ENCODE measurements around the gene HOXD3. TPM values are rescaled to one million over a fixed set of nuclear protein-coding genes. Genes with fewer than 3 reads are reported as not detected.

Gene HOXD3
- total and polyA plus RNA-seq, 2 of the 8 experiments (the other 6 are each of a cell fraction or from before 2014, with no cell fraction given), result not detected

GRCh38 chr2:176188774-176189680, 31.9 kb downstream of the HOXD3 start:
- Histone ChIP-seq H3K4me3 (ENCODE audit: extremely low read depth in 1 of 4, insufficient read depth in 2 of 4, low read depth in 3 of 4, low read length in 4 of 4) (peak overlapping the region; percentile 2 to 54 (median 28); a peak in 6 of 8 replicates), H3K4me2 (ENCODE audit: insufficient read depth in 1 of 2, low read depth in 2 of 2, low read length in 2 of 2) (peak overlapping the region; percentile 63 to 76), H3K9ac (replicated peaks in 1 of 4; ENCODE audit: extremely low read depth in 1 of 4, low read depth in 3 of 4, low read length in 3 of 4) (no peak overlapping the region), H3K27ac (ENCODE audit: low read depth, low read length) (no peak overlapping the region), H4K8ac (ENCODE audit: extremely low read depth, insufficient read depth, low read length) (peak overlapping the region; percentile 82; the same call in 1 of the 2 replicates), H3K9me3 (ENCODE audit: insufficient read depth in 2 of 2, low read depth in 1 of 2, low read length in 1 of 2) (no peaks in the 10 kb centered on the region), H3K23me2 (ENCODE audit: low read depth, low read length) (peaks cover 11% of the 10 kb centered on the region; the same call in 1 of the 2 replicates), H3K36me3 (ENCODE audit: control insufficient read depth in 2 of 4, insufficient read depth in 4 of 4, low read length in 3 of 4) (no peaks in the 10 kb centered on the region), H3K56ac (replicated peaks; ENCODE audit: insufficient read length, low read depth, low read length) (no peak overlapping the region), H3K4me1 (replicated peaks in 1 of 4; ENCODE audit: control insufficient read depth in 3 of 4, insufficient read depth in 4 of 4, low read length in 3 of 4) (peaks cover 5 to 12% (median 6%) of the 10 kb centered on the region in 4 experiments; a peak in 5 of 7 replicates), H3K27me3 (replicated peaks in 1 of 4; ENCODE audit: control insufficient read depth in 3 of 4, extremely low read depth in 1 of 4, insufficient read depth in 3 of 4, low read length in 3 of 4) (peaks cover 72 to 99% (median 88%) of the 10 kb centered on the region in 4 experiments), H3K23ac (ENCODE audit: insufficient read length) (no peak overlapping the region), H3K18ac (ENCODE audit: extremely low read depth, low read length) (no peak overlapping the region), H3K4ac (replicated peaks; ENCODE audit: insufficient read length, low read depth, low read length) (no peak overlapping the region), H4K20me1 (replicated peaks in 1 of 2; ENCODE audit: control insufficient read depth in 1 of 2, insufficient read depth in 2 of 2, low read length in 2 of 2) (peaks cover 8 to 21% of the 10 kb centered on the region in 2 experiments), H3K79me2 (ENCODE audit: control insufficient read depth in 1 of 2, insufficient read depth in 2 of 2, low read length in 2 of 2) (no peaks in the 10 kb centered on the region), H2BK120ac (replicated peaks; ENCODE audit: low read depth, low read length) (no peak overlapping the region), H2BK20ac (ENCODE audit: low read length) (no peak overlapping the region), H2BK12ac (ENCODE audit: low read depth, low read length) (no peak overlapping the region), H2AFZ (ENCODE audit: low read length) (no peak overlapping the region), H4K91ac (replicated peaks; ENCODE audit: insufficient read length, low read length) (no peak overlapping the region), H3K14ac (ENCODE audit: insufficient read length) (no peak overlapping the region), H2BK5ac (ENCODE audit: low read depth, low read length) (no peak overlapping the region), H4K5ac (ENCODE audit: insufficient read length, low read depth, low read length) (no peak overlapping the region), H2AK5ac (ENCODE audit: low read depth, low read length) (no peak overlapping the region), H2BK15ac (ENCODE audit: low read length) (no peak overlapping the region), H3K79me1 (ENCODE audit: low read depth, low read length) (no peaks in the 10 kb centered on the region)
- FAIRE-seq, result no peak
- DNase-seq (ENCODE audit: low read depth in 1 of 2, low spot score in 2 of 2), result peak in 1 of 2 experiments; percentile 71
- ChIA-PET CTCF (ENCODE audit: partially characterized antibody) (interaction anchor here (1.1 to 8.7 kb wide), 3 partner anchors 10 to 49 kb away, joined by 3 to 60 read pairs (median 3); no protein-coding TSS in a partner anchor), POLR2A (ENCODE audit: partially characterized antibody) (interaction anchor here (0.6 to 1.1 kb wide), 6 partner anchors 10 to 48 kb away, joined by 3 to 4 read pairs (median 3); no protein-coding TSS in a partner anchor)
- 2% methylated on average over 72 of the region's 98 CpGs; no CpG with 5 or more reads in 1 of the 2 experiments for WGBS, 2 experiments (ENCODE audit: extremely low coverage in 1 of 2, insufficient coverage in 1 of 2, insufficient read length in 1 of 2, insufficient replicate concordance in 2 of 2, low coverage in 1 of 2, low lambda C conversion rate in 2 of 2, missing lambda C conversion rate in 1 of 2)
- TF ChIP-seq CTBP2 (IDR thresholded peaks at IDR 0.05; ENCODE audit: borderline replicate concordance, insufficient read depth, insufficient read length, low read length) (no peak), POLR2A (IDR thresholded peaks at IDR 0.05; ENCODE audit: control extremely low read depth in 1 of 2, low read depth in 2 of 2, low read length in 2 of 2) (no peak), FOSL1 (IDR thresholded peaks at IDR 0.05; ENCODE audit: insufficient read depth, low read depth, low read length) (no peak), RFX5 (IDR thresholded peaks at IDR 0.05; ENCODE audit: borderline replicate concordance, low read depth, low read length) (no peak), NANOG (IDR thresholded peaks at IDR 0.05; ENCODE audit: insufficient read depth, low read depth, low read length, poor library complexity, severe bottlenecking) (no peak), JUN (IDR thresholded peaks at IDR 0.05; ENCODE audit: low read depth, low read length) (no peak), KDM4A (IDR thresholded peaks at IDR 0.05; ENCODE audit: low read depth, low read length, severe bottlenecking) (peak; percentile 77), HDAC2 (IDR thresholded peaks at IDR 0.05; ENCODE audit: borderline replicate concordance in 1 of 2, low read depth in 2 of 2, low read length in 2 of 2) (no peak), CBX8 (IDR thresholded peaks at IDR 0.05; ENCODE audit: borderline replicate concordance, low read depth, low read length) (peak; percentile 97), SUZ12 (IDR thresholded peaks at IDR 0.05; ENCODE audit: low read length) (no peak; the same call in 1 of the 2 replicates), CHD1 (IDR thresholded peaks at IDR 0.05; ENCODE audit: low read depth, low read length) (no peak)
